ENCODE data around the gene XXYLT1.

Gene XXYLT1

GRCh38 chr3:195032106-195032759, 238.7 kb downstream of the XXYLT1 start:
- DNase-seq (ENCODE audit: insufficient read length) (no peak), FAIRE-seq (no peak)

GRCh38 chr3:195031574-195032003, 239.4 kb downstream of the XXYLT1 start:
- TF ChIP-seq TAF1 (IDR thresholded peaks at IDR 0.05; ENCODE audit: borderline replicate concordance, low read depth, low read length), result no peak
- no peak for TF ChIP-seq POLR2AphosphoS5 (IDR thresholded peaks at IDR 0.05; ENCODE audit: low read depth, low read length)
- TF ChIP-seq POLR2A (IDR thresholded peaks at IDR 0.05; ENCODE audit: low read depth, low read length), result no peak
- FAIRE-seq, result no peak
- no peak for DNase-seq (ENCODE audit: insufficient read length)

More at GRCh38 chr3:195032106-195032759, 238.7 kb downstream of the XXYLT1 start:
- TF ChIP-seq POLR2AphosphoS5 (IDR thresholded peaks at IDR 0.05; ENCODE audit: low read depth, low read length) (no peak), TAF1 (IDR thresholded peaks at IDR 0.05; ENCODE audit: borderline replicate concordance, low read depth, low read length) (no peak), POLR2A (IDR thresholded peaks at IDR 0.05; ENCODE audit: low read depth, low read length) (no peak)

GRCh38 chr3:195030791-195031321, 240.1 kb downstream of the XXYLT1 start:
- DNase-seq (ENCODE audit: insufficient read length) (no peak), FAIRE-seq (no peak)
- TF ChIP-seq TAF1 (IDR thresholded peaks at IDR 0.05; ENCODE audit: borderline replicate concordance, low read depth, low read length), result no peak
- no peak for TF ChIP-seq POLR2A (IDR thresholded peaks at IDR 0.05; ENCODE audit: low read depth, low read length)

GRCh38 chr3:195028877-195029606, 241.9 kb downstream of the XXYLT1 start:
- DNase-seq (ENCODE audit: insufficient read length) (no peak), FAIRE-seq (no peak)
- no peak for TF ChIP-seq POLR2AphosphoS5 (IDR thresholded peaks at IDR 0.05; ENCODE audit: low read depth, low read length)
- no peak for TF ChIP-seq POLR2A (IDR thresholded peaks at IDR 0.05; ENCODE audit: low read depth, low read length)
- TF ChIP-seq TAF1 (IDR thresholded peaks at IDR 0.05; ENCODE audit: borderline replicate concordance, low read depth, low read length), result no peak

GRCh38 chr3:195025884-195026200, 245.1 kb downstream of the XXYLT1 start:
- TF ChIP-seq POLR2AphosphoS5 (IDR thresholded peaks at IDR 0.05; ENCODE audit: low read depth, low read length) (no peak), TAF1 (IDR thresholded peaks at IDR 0.05; ENCODE audit: borderline replicate concordance, low read depth, low read length) (no peak), POLR2A (IDR thresholded peaks at IDR 0.05; ENCODE audit: low read depth, low read length) (no peak)
- DNase-seq (ENCODE audit: insufficient read length), result no peak
- no peak for FAIRE-seq

GRCh38 chr3:195025056-195025883, 245.7 kb downstream of the XXYLT1 start:
- FAIRE-seq, result no peak
- TF ChIP-seq POLR2AphosphoS5 (IDR thresholded peaks at IDR 0.05; ENCODE audit: low read depth, low read length) (no peak), POLR2A (IDR thresholded peaks at IDR 0.05; ENCODE audit: low read depth, low read length) (no peak), TAF1 (IDR thresholded peaks at IDR 0.05; ENCODE audit: borderline replicate concordance, low read depth, low read length) (no peak)
- no peak for DNase-seq (ENCODE audit: insufficient read length)

- no peak for FAIRE-seq
- DNase-seq (ENCODE audit: insufficient read length), result no peak
- no peak for TF ChIP-seq POLR2AphosphoS5 (IDR thresholded peaks at IDR 0.05; ENCODE audit: low read depth, low read length)
- TF ChIP-seq POLR2A (IDR thresholded peaks at IDR 0.05; ENCODE audit: low read depth, low read length), result no peak
- no peak for TF ChIP-seq TAF1 (IDR thresholded peaks at IDR 0.05; ENCODE audit: borderline replicate concordance, low read depth, low read length)
Measured at GRCh38 chr3:195023989-195024388, 247.0 kb downstream of the XXYLT1 start.

- FAIRE-seq, result no peak
- DNase-seq (ENCODE audit: insufficient read length), result no peak
- TF ChIP-seq POLR2A (IDR thresholded peaks at IDR 0.05; ENCODE audit: low read depth, low read length) (no peak), POLR2AphosphoS5 (IDR thresholded peaks at IDR 0.05; ENCODE audit: low read depth, low read length) (no peak), TAF1 (IDR thresholded peaks at IDR 0.05; ENCODE audit: borderline replicate concordance, low read depth, low read length) (no peak)
Measured at GRCh38 chr3:195023576-195023975, 247.4 kb downstream of the XXYLT1 start.

GRCh38 chr3:195021692-195022091, 249.3 kb downstream of the XXYLT1 start:
- TF ChIP-seq TAF1 (IDR thresholded peaks at IDR 0.05; ENCODE audit: borderline replicate concordance, low read depth, low read length) (no peak), POLR2A (IDR thresholded peaks at IDR 0.05; ENCODE audit: low read depth, low read length) (no peak), POLR2AphosphoS5 (IDR thresholded peaks at IDR 0.05; ENCODE audit: low read depth, low read length) (no peak)
- DNase-seq (ENCODE audit: insufficient read length), result no peak
- FAIRE-seq, result no peak

- DNase-seq (ENCODE audit: insufficient read length), result no peak
- FAIRE-seq, result no peak
- no peak for TF ChIP-seq TAF1 (IDR thresholded peaks at IDR 0.05; ENCODE audit: borderline replicate concordance, low read depth, low read length)
- no peak for TF ChIP-seq POLR2AphosphoS5 (IDR thresholded peaks at IDR 0.05; ENCODE audit: low read depth, low read length)
- no peak for TF ChIP-seq POLR2A (IDR thresholded peaks at IDR 0.05; ENCODE audit: low read depth, low read length)
Measured at GRCh38 chr3:195020921-195021320, 250.0 kb downstream of the XXYLT1 start.

GRCh38 chr3:195020185-195020584, 250.8 kb downstream of the XXYLT1 start:
- DNase-seq (ENCODE audit: insufficient read length) (no peak), FAIRE-seq (no peak)
- TF ChIP-seq TAF1 (IDR thresholded peaks at IDR 0.05; ENCODE audit: borderline replicate concordance, low read depth, low read length) (no peak), POLR2A (IDR thresholded peaks at IDR 0.05; ENCODE audit: low read depth, low read length) (no peak), POLR2AphosphoS5 (IDR thresholded peaks at IDR 0.05; ENCODE audit: low read depth, low read length) (no peak)
